Measurements from ENCODE around the gene GHR.

- TF ChIP-seq POLR2A (IDR thresholded peaks at IDR 0.05) (no peak), CTCF (IDR thresholded peaks at IDR 0.05) (no peak), EP300 (IDR thresholded peaks at IDR 0.05) (no peak)
Observed at GRCh38 chr5:42487077-42487476, 63.8 kb downstream of the GHR start.

Measured in suprapubic skin (tissue), 3 donors.